WTC11 (cell line): ENCODE measurements around the gene MEIKIN. TPM values are rescaled to one million over a fixed set of nuclear protein-coding genes. Genes with fewer than 3 reads are reported as not detected.

ENCODE experiments used
- ATAC-seq: fragments of 200-7000 bp; cut with Tn5 transposase; 2 replicates; pipeline ENCODE4 v1.10.0; 2021; ENCODE audit warnings: mild to moderate bottlenecking, moderate library complexity
- CTCF ChIA-PET: fragments of 300-600 bp; sonication (Branson Sonifier 250); formaldehyde crosslinking; loops from one replicate; lab custom pipeline; 2021; ENCODE audit warnings: antibody characterized with exemption; lab: Charles Lee
- POLR2A ChIA-PET: fragments of 350-600 bp; sonication (Branson Sonifier 250); formaldehyde crosslinking; loops from one replicate; lab custom pipeline; 2021; ENCODE audit warnings: antibody characterized with exemption; lab: Charles Lee
- DNase-seq: peaks from one replicate; pipeline ENCODE4 v3.0.0; 2021; ENCODE audit warnings: low spot score
- H3K27ac Mint-ChIP-seq: 2 replicates; pipeline ENCODE4 v1.8.0; 2021; ENCODE audit warnings: mixed read lengths
- H3K27me3 Mint-ChIP-seq: 2 replicates; pipeline ENCODE4 v1.8.0; 2021; ENCODE audit warnings: low read depth, mild to moderate bottlenecking, moderate library complexity, mixed read lengths
- H3K36me3 Mint-ChIP-seq: 2 replicates; pipeline ENCODE4 v1.8.0; 2021; ENCODE audit warnings: mixed read lengths
- H3K4me1 Mint-ChIP-seq: 2 replicates; pipeline ENCODE4 v1.8.0; 2022; ENCODE audit warnings: mixed read lengths
- H3K4me3 Mint-ChIP-seq: 2 replicates; pipeline ENCODE4 v1.8.0; 2021; ENCODE audit warnings: mild to moderate bottlenecking, moderate library complexity, mixed read lengths
- H3K9me3 Mint-ChIP-seq: 2 replicates; pipeline ENCODE4 v1.8.0; 2021; ENCODE audit warnings: mixed read lengths
- EMX1 ChIP-seq: fragments of 250-450 bp; sonication (Bioruptor Pico); IDR thresholded peaks from 2 replicates; pipeline ENCODE4 v1.8.0; 2021; ENCODE audit warnings: mild to moderate bottlenecking
- FOXP1 ChIP-seq: sonication (generic); formaldehyde crosslinking; IDR thresholded peaks from 2 replicates; pipeline ENCODE4 v1.8.0; 2022; ENCODE audit warnings: missing genetic modification reagents, mild to moderate bottlenecking, moderate library complexity, borderline replicate concordance
- HMGA2 ChIP-seq: fragments of 250-450 bp; sonication (Bioruptor Pico); IDR thresholded peaks from 2 replicates; pipeline ENCODE4 v1.4.0; 2021; ENCODE audit warnings: mild to moderate bottlenecking, moderate library complexity
- IRF2 ChIP-seq: sonication (generic); formaldehyde crosslinking; IDR thresholded peaks from 2 replicates; pipeline ENCODE4 v1.8.0; 2022; ENCODE audit warnings: low read depth, missing genetic modification reagents, borderline replicate concordance
- JUN ChIP-seq: sonication (generic); formaldehyde crosslinking; IDR thresholded peaks from 2 replicates; pipeline ENCODE4 v1.8.0; 2023; ENCODE audit warnings: mild to moderate bottlenecking, missing genetic modification reagents
- NFYB ChIP-seq: sonication (generic); formaldehyde crosslinking; conservative IDR thresholded peaks from 2 replicates; pipeline ENCODE4 v1.8.0; 2022; ENCODE audit warnings: low read depth, missing genetic modification reagents
- OVOL2 ChIP-seq: fragments of 250-450 bp; sonication (Bioruptor Pico); IDR thresholded peaks from 2 replicates; pipeline ENCODE4 v1.9.0; 2021; ENCODE audit warnings: mild to moderate bottlenecking, borderline replicate concordance
- ZNF232 ChIP-seq: sonication (generic); formaldehyde crosslinking; IDR thresholded peaks from 2 replicates; pipeline ENCODE4 v1.8.0; 2022; ENCODE audit warnings: mild to moderate bottlenecking, missing genetic modification reagents
- total RNA-seq: library from RNA; stranded (reverse); gene quantifications from 3 replicates; pipeline ENCODE4 v1.2.3, GENCODE V29; 2021
- TF ChIP-seq, protein P1 (sequence below): sonication (generic); formaldehyde crosslinking; IDR thresholded peaks from 2 replicates; pipeline ENCODE4 v1.8.1; 2023; ENCODE audit warnings: mild to moderate bottlenecking, missing genetic modification reagents, moderate library complexity
- TF ChIP-seq, protein P2 (sequence below): sonication (generic); formaldehyde crosslinking; IDR thresholded peaks from 2 replicates; pipeline ENCODE4 v1.8.0; 2022; ENCODE audit warnings: mild to moderate bottlenecking, missing genetic modification reagents
- TF ChIP-seq, protein P3 (sequence below): fragments of 250-450 bp; sonication (Bioruptor Pico); conservative IDR thresholded peaks from 2 replicates; pipeline ENCODE4 v1.9.0; 2021; ENCODE audit warnings: mild to moderate bottlenecking
- TF ChIP-seq, protein P4 (sequence below): sonication (generic); formaldehyde crosslinking; IDR thresholded peaks from 2 replicates; pipeline ENCODE4 v1.8.0; 2023; ENCODE audit warnings: missing genetic modification reagents, mild to moderate bottlenecking, borderline replicate concordance
- TF ChIP-seq, protein P5 (sequence below): fragments of 250-450 bp; sonication (Bioruptor Pico); IDR thresholded peaks from 2 replicates; pipeline ENCODE4 v1.9.0; 2021; ENCODE audit warnings: mild to moderate bottlenecking, borderline replicate concordance
- TF ChIP-seq, protein P6 (sequence below): sonication (generic); formaldehyde crosslinking; IDR thresholded peaks from 2 replicates; pipeline ENCODE4 v1.8.1; 2023; ENCODE audit warnings: mild to moderate bottlenecking, missing genetic modification reagents

Gene MEIKIN
- total RNA-seq, 1 experiment from 2014 or later: not detected

DNA sequence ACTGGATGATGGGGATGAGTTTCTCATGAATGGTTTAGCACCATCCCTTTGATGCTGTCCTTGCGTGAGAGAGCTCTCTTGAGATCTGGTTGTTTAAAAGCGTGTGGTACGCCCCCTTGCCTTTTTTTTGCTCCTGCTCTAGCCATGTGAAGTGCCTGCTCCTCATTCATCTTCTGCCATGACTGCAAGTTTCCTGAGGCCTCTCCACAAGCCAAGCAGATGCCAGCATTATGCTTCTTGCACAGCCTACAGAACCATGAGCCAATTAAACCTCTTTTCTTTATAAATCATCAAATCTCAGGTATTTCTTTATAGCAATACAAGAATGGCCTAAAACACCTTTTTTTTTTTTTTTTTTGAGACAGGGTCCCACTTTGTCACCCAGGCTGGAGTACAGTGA, 181.5 kb downstream of the MEIKIN start:
- TF ChIP-seq, protein P1, sequence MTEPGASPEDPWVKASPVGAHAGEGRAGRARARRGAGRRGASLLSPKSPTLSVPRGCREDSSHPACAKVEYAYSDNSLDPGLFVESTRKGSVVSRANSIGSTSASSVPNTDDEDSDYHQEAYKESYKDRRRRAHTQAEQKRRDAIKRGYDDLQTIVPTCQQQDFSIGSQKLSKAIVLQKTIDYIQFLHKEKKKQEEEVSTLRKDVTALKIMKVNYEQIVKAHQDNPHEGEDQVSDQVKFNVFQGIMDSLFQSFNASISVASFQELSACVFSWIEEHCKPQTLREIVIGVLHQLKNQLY (CRISPR knock-in tag): no peak
- TF ChIP-seq FOXP1 (CRISPR knock-in tag): no peak
- TF ChIP-seq, protein P2, sequence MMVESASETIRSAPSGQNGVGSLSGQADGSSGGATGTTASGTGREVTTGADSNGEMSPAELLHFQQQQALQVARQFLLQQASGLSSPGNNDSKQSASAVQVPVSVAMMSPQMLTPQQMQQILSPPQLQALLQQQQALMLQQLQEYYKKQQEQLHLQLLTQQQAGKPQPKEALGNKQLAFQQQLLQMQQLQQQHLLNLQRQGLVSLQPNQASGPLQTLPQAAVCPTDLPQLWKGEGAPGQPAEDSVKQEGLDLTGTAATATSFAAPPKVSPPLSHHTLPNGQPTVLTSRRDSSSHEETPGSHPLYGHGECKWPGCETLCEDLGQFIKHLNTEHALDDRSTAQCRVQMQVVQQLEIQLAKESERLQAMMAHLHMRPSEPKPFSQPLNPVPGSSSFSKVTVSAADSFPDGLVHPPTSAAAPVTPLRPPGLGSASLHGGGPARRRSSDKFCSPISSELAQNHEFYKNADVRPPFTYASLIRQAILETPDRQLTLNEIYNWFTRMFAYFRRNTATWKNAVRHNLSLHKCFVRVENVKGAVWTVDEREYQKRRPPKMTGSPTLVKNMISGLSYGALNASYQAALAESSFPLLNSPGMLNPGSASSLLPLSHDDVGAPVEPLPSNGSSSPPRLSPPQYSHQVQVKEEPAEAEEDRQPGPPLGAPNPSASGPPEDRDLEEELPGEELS (CRISPR knock-in tag): no peak
- TF ChIP-seq EMX1 (CRISPR knock-in tag): no peak
- TF ChIP-seq ZNF232: no peak
- TF ChIP-seq, protein P3, sequence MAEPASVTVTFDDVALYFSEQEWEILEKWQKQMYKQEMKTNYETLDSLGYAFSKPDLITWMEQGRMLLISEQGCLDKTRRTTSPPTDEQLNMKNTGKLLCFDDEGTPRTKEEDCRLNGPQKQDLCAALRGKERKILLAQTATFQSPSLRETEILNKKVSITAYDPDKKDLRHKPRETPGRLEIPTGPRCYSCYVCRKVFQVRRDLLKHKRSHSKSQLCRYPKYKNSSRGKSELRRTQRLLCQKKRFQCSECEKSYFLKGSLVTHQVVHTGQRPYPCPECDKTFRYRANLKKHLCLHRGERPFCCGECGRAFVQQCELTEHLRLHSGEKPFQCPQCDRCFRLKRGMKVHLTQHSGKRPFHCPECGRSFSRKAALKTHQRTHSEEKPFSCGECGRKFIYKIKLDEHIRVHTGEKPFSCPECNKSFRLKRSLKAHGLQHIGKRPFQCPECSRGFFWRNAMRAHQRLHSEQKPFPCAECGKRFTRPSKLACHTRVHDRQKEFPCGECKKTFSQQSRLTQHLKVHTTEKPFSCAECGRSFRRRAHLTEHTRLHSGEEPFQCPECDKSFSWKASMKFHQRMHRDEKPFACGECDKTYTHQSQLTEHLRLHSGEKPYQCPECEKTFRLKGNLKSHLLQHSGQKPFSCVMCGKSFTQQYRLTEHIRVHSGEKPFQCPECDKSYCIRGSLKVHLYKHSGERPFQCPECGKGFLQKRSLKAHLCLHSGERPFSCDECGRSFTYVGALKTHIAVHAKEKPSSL (CRISPR knock-in tag): no peak
- TF ChIP-seq OVOL2 (CRISPR knock-in tag): no peak
- TF ChIP-seq IRF2 (CRISPR knock-in tag): no peak
- TF ChIP-seq, protein P4, sequence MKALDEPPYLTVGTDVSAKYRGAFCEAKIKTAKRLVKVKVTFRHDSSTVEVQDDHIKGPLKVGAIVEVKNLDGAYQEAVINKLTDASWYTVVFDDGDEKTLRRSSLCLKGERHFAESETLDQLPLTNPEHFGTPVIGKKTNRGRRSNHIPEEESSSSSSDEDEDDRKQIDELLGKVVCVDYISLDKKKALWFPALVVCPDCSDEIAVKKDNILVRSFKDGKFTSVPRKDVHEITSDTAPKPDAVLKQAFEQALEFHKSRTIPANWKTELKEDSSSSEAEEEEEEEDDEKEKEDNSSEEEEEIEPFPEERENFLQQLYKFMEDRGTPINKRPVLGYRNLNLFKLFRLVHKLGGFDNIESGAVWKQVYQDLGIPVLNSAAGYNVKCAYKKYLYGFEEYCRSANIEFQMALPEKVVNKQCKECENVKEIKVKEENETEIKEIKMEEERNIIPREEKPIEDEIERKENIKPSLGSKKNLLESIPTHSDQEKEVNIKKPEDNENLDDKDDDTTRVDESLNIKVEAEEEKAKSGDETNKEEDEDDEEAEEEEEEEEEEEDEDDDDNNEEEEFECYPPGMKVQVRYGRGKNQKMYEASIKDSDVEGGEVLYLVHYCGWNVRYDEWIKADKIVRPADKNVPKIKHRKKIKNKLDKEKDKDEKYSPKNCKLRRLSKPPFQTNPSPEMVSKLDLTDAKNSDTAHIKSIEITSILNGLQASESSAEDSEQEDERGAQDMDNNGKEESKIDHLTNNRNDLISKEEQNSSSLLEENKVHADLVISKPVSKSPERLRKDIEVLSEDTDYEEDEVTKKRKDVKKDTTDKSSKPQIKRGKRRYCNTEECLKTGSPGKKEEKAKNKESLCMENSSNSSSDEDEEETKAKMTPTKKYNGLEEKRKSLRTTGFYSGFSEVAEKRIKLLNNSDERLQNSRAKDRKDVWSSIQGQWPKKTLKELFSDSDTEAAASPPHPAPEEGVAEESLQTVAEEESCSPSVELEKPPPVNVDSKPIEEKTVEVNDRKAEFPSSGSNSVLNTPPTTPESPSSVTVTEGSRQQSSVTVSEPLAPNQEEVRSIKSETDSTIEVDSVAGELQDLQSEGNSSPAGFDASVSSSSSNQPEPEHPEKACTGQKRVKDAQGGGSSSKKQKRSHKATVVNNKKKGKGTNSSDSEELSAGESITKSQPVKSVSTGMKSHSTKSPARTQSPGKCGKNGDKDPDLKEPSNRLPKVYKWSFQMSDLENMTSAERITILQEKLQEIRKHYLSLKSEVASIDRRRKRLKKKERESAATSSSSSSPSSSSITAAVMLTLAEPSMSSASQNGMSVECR (CRISPR knock-in tag): no peak
- no peak for TF ChIP-seq HMGA2 (CRISPR knock-in tag)
- TF ChIP-seq, protein P5, sequence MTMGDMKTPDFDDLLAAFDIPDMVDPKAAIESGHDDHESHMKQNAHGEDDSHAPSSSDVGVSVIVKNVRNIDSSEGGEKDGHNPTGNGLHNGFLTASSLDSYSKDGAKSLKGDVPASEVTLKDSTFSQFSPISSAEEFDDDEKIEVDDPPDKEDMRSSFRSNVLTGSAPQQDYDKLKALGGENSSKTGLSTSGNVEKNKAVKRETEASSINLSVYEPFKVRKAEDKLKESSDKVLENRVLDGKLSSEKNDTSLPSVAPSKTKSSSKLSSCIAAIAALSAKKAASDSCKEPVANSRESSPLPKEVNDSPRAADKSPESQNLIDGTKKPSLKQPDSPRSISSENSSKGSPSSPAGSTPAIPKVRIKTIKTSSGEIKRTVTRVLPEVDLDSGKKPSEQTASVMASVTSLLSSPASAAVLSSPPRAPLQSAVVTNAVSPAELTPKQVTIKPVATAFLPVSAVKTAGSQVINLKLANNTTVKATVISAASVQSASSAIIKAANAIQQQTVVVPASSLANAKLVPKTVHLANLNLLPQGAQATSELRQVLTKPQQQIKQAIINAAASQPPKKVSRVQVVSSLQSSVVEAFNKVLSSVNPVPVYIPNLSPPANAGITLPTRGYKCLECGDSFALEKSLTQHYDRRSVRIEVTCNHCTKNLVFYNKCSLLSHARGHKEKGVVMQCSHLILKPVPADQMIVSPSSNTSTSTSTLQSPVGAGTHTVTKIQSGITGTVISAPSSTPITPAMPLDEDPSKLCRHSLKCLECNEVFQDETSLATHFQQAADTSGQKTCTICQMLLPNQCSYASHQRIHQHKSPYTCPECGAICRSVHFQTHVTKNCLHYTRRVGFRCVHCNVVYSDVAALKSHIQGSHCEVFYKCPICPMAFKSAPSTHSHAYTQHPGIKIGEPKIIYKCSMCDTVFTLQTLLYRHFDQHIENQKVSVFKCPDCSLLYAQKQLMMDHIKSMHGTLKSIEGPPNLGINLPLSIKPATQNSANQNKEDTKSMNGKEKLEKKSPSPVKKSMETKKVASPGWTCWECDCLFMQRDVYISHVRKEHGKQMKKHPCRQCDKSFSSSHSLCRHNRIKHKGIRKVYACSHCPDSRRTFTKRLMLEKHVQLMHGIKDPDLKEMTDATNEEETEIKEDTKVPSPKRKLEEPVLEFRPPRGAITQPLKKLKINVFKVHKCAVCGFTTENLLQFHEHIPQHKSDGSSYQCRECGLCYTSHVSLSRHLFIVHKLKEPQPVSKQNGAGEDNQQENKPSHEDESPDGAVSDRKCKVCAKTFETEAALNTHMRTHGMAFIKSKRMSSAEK (CRISPR knock-in tag): no peak
- no peak for TF ChIP-seq NFYB (CRISPR knock-in tag)
- TF ChIP-seq JUN: no peak
- TF ChIP-seq, protein P6, sequence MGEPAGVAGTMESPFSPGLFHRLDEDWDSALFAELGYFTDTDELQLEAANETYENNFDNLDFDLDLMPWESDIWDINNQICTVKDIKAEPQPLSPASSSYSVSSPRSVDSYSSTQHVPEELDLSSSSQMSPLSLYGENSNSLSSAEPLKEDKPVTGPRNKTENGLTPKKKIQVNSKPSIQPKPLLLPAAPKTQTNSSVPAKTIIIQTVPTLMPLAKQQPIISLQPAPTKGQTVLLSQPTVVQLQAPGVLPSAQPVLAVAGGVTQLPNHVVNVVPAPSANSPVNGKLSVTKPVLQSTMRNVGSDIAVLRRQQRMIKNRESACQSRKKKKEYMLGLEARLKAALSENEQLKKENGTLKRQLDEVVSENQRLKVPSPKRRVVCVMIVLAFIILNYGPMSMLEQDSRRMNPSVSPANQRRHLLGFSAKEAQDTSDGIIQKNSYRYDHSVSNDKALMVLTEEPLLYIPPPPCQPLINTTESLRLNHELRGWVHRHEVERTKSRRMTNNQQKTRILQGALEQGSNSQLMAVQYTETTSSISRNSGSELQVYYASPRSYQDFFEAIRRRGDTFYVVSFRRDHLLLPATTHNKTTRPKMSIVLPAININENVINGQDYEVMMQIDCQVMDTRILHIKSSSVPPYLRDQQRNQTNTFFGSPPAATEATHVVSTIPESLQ (CRISPR knock-in tag): no peak
- H3K4me3 Mint-ChIP-seq: no peak overlapping the region

More for the DNA sequence above, 181.5 kb downstream of the MEIKIN start:
- CTCF ChIA-PET: interaction anchor here (0.6 kb wide), 1 partner anchor 25 kb away, joined by 5 read pairs; no protein-coding TSS in a partner anchor
- DNase-seq (no peak), ATAC-seq (no peak)
- peaks cover 19% of the 10 kb centered on the region for H3K9me3 Mint-ChIP-seq
- POLR2A ChIA-PET: interaction anchor here (0.6 kb wide), 1 partner anchor 570 kb away, joined by 3 read pairs; no protein-coding TSS in a partner anchor
- no peaks in the 10 kb centered on the region for H3K27me3 Mint-ChIP-seq
- H3K36me3 Mint-ChIP-seq: peaks cover 13% of the 10 kb centered on the region
- H3K27ac Mint-ChIP-seq: no peak overlapping the region
- peaks cover 12% of the 10 kb centered on the region for H3K4me1 Mint-ChIP-seq
